ENCODE data around the gene ZNF74.
"Not testable (repeated sequence)": the region's sequence is repeated elsewhere in the genome, so short reads cannot be mapped to it uniquely, and the experiment has no call there.

Gene ZNF74

GRCh38 chr22:20450551-20450906, 56.6 kb downstream of the ZNF74 start:
- DNase-seq, result no peak

- DNase-seq, result not testable (repeated sequence)
These were observed 57.3 kb downstream of the ZNF74 start for GRCh38 chr22:20451129-20451778.

GRCh38 chr22:20451920-20452319, 58.0 kb downstream of the ZNF74 start:
- no peak for DNase-seq

GRCh38 chr22:20453222-20453621, 59.3 kb downstream of the ZNF74 start:
- no peak for DNase-seq

GRCh38 chr22:20455709-20456063, 61.7 kb downstream of the ZNF74 start:
- no peak for DNase-seq

- peak; percentile 59 for DNase-seq
These were observed 62.2 kb downstream of the ZNF74 start for GRCh38 chr22:20456064-20456721.

GRCh38 chr22:20456722-20457076, 62.7 kb downstream of the ZNF74 start:
- no peak for DNase-seq

- no peak for DNase-seq
These were observed 63.7 kb downstream of the ZNF74 start for GRCh38 chr22:20457506-20458240.
